Activated naive CD8-positive, alpha-beta T cell treated with anti-CD3 and anti-CD28 coated beads, Interleukin-2, amount 10 ng/mL, durations not matched to agents 7 days and 5 days (primary cell): ENCODE results near the gene AGBL4. TPM values are rescaled to one million over a fixed set of nuclear protein-coding genes. Genes with fewer than 3 reads are reported as not detected.
"Not testable (repeated sequence)": the region's sequence is repeated elsewhere in the genome, so short reads cannot be mapped to it uniquely, and the experiment has no call there.

Source experiments
- ATAC-seq: fragments of 150-1000 bp; cut with Tn5 transposase; one replicate; pipeline ENCODE4 v1.10.0; 2021; ENCODE audit warnings: low read depth, moderate library complexity
- POLR2A ChIA-PET: fragments of 350-600 bp; sonication (Branson Sonifier 250); formaldehyde crosslinking; loops from one replicate; lab custom pipeline; 2021; ENCODE audit warnings: antibody characterized with exemption; lab: Charles Lee
- DNase-seq: peaks from one replicate; pipeline ENCODE4 v3.0.0; 2021
- H3K27ac Mint-ChIP-seq: one replicate; pipeline ENCODE4 v1.8.0; 2022; ENCODE audit warnings: mild to moderate bottlenecking, mixed read lengths
- H3K27me3 Mint-ChIP-seq: one replicate; pipeline ENCODE4 v1.8.0; 2022; ENCODE audit warnings: mild to moderate bottlenecking, moderate library complexity, mixed read lengths
- H3K36me3 Mint-ChIP-seq: one replicate; pipeline ENCODE4 v1.8.0; 2021; ENCODE audit warnings: mild to moderate bottlenecking, mixed read lengths
- H3K4me1 Mint-ChIP-seq: one replicate; pipeline ENCODE4 v1.8.0; 2021; ENCODE audit warnings: mixed read lengths
- H3K4me3 Mint-ChIP-seq: one replicate; pipeline ENCODE4 v1.8.0; 2022; ENCODE audit warnings: mild to moderate bottlenecking, moderate library complexity, mixed read lengths
- H3K9me3 Mint-ChIP-seq: one replicate; pipeline ENCODE4 v1.8.0; 2021; ENCODE audit warnings: mixed read lengths
- total RNA-seq, 2 experiments: library from RNA; stranded (reverse); gene quantifications; one replicate each; pipeline ENCODE4 v1.2.3, GENCODE V29; 2021

Gene AGBL4
- total RNA-seq, 2 experiments from 2014 or later = not detected

DNA sequence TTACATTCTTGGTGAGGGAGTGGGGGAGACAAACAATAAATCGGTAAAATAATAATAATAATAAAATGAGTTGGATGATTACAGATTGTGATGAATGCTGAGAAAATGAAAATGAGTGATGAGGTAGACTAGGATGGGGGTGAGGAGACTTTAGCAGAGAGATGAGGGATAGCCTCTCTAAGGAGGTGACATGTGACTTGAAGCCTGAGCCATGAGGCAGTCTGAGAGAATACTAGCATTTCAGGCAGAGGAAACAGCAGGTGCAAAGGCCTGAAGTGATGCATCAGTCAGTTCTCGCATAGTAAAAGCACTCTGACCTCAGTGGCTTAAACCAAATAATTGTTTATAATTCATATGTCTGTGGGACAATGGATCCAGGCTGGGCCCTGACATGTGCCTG, 181.2 kb downstream of the AGBL4 start:
- no peak overlapping the region for H3K27ac Mint-ChIP-seq
- POLR2A ChIA-PET = no interaction called here
- no peaks in the 10 kb centered on the region for H3K27me3 Mint-ChIP-seq
- DNase-seq (no peak), ATAC-seq (no peak)
- H3K36me3 Mint-ChIP-seq = no peaks in the 10 kb centered on the region
- no peaks in the 10 kb centered on the region for H3K4me1 Mint-ChIP-seq
- H3K9me3 Mint-ChIP-seq = peaks cover 18% of the 10 kb centered on the region
- H3K4me3 Mint-ChIP-seq = no peak overlapping the region

DNA sequence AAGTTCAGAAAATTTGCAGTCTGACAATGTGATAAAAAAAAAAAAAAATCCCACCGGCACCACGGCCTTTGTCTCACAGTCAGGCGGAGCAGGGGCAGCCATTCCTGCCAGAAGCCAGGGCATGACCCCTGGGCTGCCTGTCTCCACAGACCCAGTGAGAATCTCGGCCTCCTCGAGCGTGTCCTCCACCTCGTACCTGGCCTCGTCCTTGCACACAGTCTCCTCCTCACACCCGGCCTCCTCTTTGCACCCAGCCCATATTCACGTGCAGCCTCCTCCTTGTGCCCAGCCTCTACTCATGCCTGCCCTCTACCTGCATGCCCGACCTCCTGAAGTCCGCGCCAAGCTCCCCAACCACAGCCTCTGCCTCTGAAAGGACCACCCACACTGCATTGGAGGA, 182.0 kb downstream of the AGBL4 start:
- no peak overlapping the region for H3K4me3 Mint-ChIP-seq
- peaks cover 18% of the 10 kb centered on the region for H3K9me3 Mint-ChIP-seq
- POLR2A ChIA-PET = no interaction called here
- no peaks in the 10 kb centered on the region for H3K27me3 Mint-ChIP-seq
- no peak overlapping the region for H3K27ac Mint-ChIP-seq
- ATAC-seq (no peak), DNase-seq (no peak)
- no peaks in the 10 kb centered on the region for H3K4me1 Mint-ChIP-seq
- H3K36me3 Mint-ChIP-seq = no peaks in the 10 kb centered on the region

DNA sequence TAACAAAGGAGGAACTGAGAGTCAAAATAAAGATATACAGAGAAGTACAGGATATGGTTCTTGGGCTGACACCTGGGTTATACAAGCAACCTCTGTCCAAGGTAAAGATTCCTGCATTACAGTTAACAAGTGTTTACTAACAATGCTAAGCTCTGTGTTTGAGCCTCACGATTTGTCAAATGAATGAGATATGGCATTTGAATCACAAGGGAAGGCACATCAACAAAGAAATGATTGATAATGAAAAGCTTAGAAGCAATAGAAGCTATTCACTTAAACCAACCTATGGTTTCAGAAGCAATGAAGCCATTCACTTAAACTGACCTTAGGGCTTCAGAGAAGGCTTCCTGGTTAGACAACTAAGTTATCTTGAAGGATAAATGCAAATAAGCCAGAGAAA, 199.5 kb downstream of the AGBL4 start:
- ATAC-seq (no peak), DNase-seq (no peak)
- H3K4me1 Mint-ChIP-seq = no peaks in the 10 kb centered on the region
- H3K27ac Mint-ChIP-seq = no peak overlapping the region
- no peaks in the 10 kb centered on the region for H3K9me3 Mint-ChIP-seq
- POLR2A ChIA-PET = no interaction called here
- H3K27me3 Mint-ChIP-seq = no peaks in the 10 kb centered on the region
- no peak overlapping the region for H3K4me3 Mint-ChIP-seq
- H3K36me3 Mint-ChIP-seq = no peaks in the 10 kb centered on the region

DNA sequence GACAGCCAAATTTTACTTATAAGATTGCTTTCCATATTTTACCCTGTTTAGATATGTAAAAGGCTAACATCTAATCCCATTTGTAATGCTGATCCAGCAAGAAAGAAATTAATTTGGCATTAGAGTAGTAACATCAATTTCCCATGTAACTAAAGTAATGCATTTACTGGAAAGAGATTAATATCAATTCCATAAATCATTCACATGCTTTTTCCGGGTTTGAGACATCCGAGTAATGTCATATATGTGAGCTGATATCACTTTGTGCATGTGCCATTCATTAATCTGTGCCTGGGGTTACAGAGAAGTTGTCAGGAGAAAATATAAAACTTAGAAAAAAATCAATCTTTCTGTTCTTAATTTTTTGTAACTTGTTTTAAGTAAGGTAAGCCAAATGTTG, 206.1 kb downstream of the AGBL4 start:
- Mint-ChIP-seq H3K27me3 (no peaks in the 10 kb centered on the region), H3K4me3 (no peak overlapping the region), H3K9me3 (no peaks in the 10 kb centered on the region), H3K27ac (no peak overlapping the region), H3K4me1 (no peaks in the 10 kb centered on the region), H3K36me3 (no peaks in the 10 kb centered on the region)
- DNase-seq (no peak), ATAC-seq (no peak)
- POLR2A ChIA-PET = no interaction called here

DNA sequence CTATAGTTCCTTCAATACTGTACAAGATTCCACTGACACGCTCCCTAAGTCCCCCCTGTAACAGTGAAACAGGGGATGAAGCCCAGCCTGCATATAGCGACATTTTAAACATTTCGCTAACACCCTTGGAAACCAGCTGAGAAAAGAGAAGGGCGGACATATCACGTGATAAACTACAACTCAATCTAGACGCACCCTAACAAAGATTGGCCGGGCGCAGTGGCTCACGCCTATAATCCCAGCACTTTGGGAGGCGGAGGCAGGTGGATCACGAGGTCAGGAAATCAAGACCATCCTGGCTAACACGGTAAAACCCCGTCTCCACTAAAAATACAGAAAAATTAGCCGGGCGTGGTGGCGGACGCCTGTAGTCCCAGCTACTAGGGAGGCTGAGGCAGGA, 236.7 kb downstream of the AGBL4 start:
- DNase-seq, H3K4me3 Mint-ChIP-seq, POLR2A ChIA-PET, ATAC-seq, H3K27ac Mint-ChIP-seq, H3K36me3 Mint-ChIP-seq, H3K9me3 Mint-ChIP-seq, H3K27me3 Mint-ChIP-seq, H3K4me1 Mint-ChIP-seq: not testable (repeated sequence)

GRCh38 chr1:49765034-49765433, 258.7 kb downstream of the AGBL4 start:
- no peak for DNase-seq
- no peak for ATAC-seq
- H3K4me1 Mint-ChIP-seq = no peaks in the 10 kb centered on the region
- no peaks in the 10 kb centered on the region for H3K36me3 Mint-ChIP-seq
- no peaks in the 10 kb centered on the region for H3K27me3 Mint-ChIP-seq
- H3K9me3 Mint-ChIP-seq = peaks cover 6% of the 10 kb centered on the region
- no peak overlapping the region for H3K4me3 Mint-ChIP-seq
- no peak overlapping the region for H3K27ac Mint-ChIP-seq
- POLR2A ChIA-PET = no interaction called here

DNA sequence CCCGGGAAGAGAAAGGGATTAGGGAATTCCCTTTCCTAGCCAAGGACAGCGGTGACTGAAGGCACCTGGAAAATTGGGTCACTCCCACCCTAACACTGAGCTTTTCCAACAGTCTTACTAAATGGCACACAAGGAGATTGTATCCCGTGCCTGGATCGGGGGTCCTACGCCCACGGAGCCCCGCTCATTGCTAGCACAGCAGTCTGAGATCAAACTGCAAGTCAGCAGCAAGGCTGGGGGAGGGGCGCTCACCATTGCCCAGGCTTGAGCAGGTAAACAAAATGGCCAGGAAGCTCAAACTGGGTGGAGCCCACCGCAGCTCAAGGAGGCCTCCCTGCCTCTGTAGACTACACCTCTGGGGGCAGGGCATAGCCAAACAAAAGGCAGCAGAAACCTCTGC, 285.6 kb downstream of the AGBL4 start:
- H3K4me3 Mint-ChIP-seq, H3K27ac Mint-ChIP-seq, H3K27me3 Mint-ChIP-seq, H3K4me1 Mint-ChIP-seq, ATAC-seq, DNase-seq, H3K9me3 Mint-ChIP-seq, POLR2A ChIA-PET, H3K36me3 Mint-ChIP-seq: not testable (repeated sequence)

DNA sequence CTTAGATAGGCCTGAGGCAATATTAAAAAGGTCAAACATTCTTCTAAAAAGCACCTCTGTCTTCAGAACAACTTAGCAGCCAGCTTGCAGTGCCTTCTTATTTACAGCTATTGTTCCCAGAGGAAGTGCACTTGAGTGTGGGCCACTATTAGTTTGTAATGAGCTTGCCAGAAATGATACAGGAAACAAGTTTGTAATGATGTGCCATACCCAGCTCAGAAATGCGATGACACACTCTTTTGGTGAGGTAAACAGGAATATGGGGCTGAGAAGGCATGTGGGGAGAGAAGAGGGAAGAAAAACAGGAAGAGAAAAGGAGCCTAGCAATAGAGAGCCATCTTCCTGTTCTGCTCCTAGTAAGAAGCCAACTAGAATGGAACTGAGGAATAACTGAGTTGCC, 295.4 kb downstream of the AGBL4 start:
- no peak overlapping the region for H3K27ac Mint-ChIP-seq
- no peak for ATAC-seq
- no peaks in the 10 kb centered on the region for H3K36me3 Mint-ChIP-seq
- H3K4me3 Mint-ChIP-seq = no peak overlapping the region
- DNase-seq = no peak
- POLR2A ChIA-PET = no interaction called here
- peaks cover 6% of the 10 kb centered on the region for H3K9me3 Mint-ChIP-seq
- H3K27me3 Mint-ChIP-seq = no peaks in the 10 kb centered on the region
- no peaks in the 10 kb centered on the region for H3K4me1 Mint-ChIP-seq

DNA sequence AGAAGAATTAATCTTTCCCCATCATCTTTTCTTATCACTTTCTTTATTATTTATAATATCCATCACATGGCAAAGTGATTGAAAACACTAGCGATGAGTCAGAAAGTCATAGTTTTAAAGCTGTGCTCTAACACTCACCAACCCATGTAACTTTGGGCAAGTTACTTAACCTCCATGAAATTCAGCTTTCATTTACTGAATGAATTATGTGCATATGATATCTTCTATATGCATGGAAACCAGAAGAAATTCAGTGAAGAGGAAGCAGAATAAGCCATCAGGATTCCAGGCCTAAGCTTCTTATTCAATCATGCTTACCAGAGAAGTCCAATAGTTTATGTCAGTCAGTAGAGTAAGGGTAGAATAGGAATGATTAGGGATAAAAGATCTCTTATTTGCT, 300.1 kb downstream of the AGBL4 start:
- H3K27me3 Mint-ChIP-seq = no peaks in the 10 kb centered on the region
- POLR2A ChIA-PET = no interaction called here
- no peaks in the 10 kb centered on the region for H3K36me3 Mint-ChIP-seq
- no peak overlapping the region for H3K27ac Mint-ChIP-seq
- no peak overlapping the region for H3K4me3 Mint-ChIP-seq
- H3K4me1 Mint-ChIP-seq = no peaks in the 10 kb centered on the region
- ATAC-seq (no peak), DNase-seq (no peak)
- H3K9me3 Mint-ChIP-seq = peaks cover 3% of the 10 kb centered on the region

- H3K36me3 Mint-ChIP-seq = no peaks in the 10 kb centered on the region
- H3K27me3 Mint-ChIP-seq = no peaks in the 10 kb centered on the region
- no peaks in the 10 kb centered on the region for H3K4me1 Mint-ChIP-seq
- DNase-seq = no peak
- POLR2A ChIA-PET = no interaction called here
- no peak overlapping the region for H3K4me3 Mint-ChIP-seq
- ATAC-seq = no peak
- H3K9me3 Mint-ChIP-seq = peaks cover 5% of the 10 kb centered on the region
- no peak overlapping the region for H3K27ac Mint-ChIP-seq
These were observed 329.4 kb downstream of the AGBL4 start for GRCh38 chr1:49694251-49694827.

- H3K4me1 Mint-ChIP-seq = no peaks in the 10 kb centered on the region
- POLR2A ChIA-PET = no interaction called here
- DNase-seq = no peak
- H3K27ac Mint-ChIP-seq = no peak overlapping the region
- H3K9me3 Mint-ChIP-seq = peaks cover 9% of the 10 kb centered on the region
- H3K4me3 Mint-ChIP-seq = no peak overlapping the region
- no peaks in the 10 kb centered on the region for H3K27me3 Mint-ChIP-seq
- ATAC-seq = no peak
- H3K36me3 Mint-ChIP-seq = no peaks in the 10 kb centered on the region
These were observed 337.6 kb downstream of the AGBL4 start for GRCh38 chr1:49686107-49686506.

DNA sequence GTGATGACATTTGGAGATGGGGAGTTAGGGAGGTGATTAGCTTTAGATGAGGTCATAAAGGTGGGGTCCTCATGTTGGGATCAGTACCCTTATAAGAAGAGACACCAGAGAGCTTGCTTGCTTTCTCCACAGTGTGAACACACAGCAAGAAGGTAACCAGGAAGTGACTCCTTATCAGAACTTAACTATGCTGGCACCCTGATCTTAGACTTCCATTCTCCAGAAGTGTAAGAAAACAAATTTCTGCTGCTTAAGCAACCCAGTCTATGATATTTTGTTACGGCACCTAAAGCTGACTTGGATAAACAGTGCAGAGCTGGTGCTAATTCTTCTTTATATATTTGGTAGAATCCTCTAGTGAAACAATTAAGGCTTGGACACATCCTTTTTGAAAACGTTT, 346.0 kb downstream of the AGBL4 start:
- no peak overlapping the region for H3K4me3 Mint-ChIP-seq
- no peak for DNase-seq

GRCh38 chr1:49651136-49651535, 372.6 kb downstream of the AGBL4 start:
- ATAC-seq = no peak
- peaks cover 4% of the 10 kb centered on the region for H3K9me3 Mint-ChIP-seq
- H3K27me3 Mint-ChIP-seq = no peaks in the 10 kb centered on the region
- H3K4me3 Mint-ChIP-seq = no peak overlapping the region
- no peaks in the 10 kb centered on the region for H3K36me3 Mint-ChIP-seq
- H3K4me1 Mint-ChIP-seq = no peaks in the 10 kb centered on the region
- DNase-seq = no peak
- no peak overlapping the region for H3K27ac Mint-ChIP-seq
- POLR2A ChIA-PET = no interaction called here

More for the DNA sequence above, 346.0 kb downstream of the AGBL4 start:
- H3K4me1 Mint-ChIP-seq = no peaks in the 10 kb centered on the region
- H3K36me3 Mint-ChIP-seq = no peaks in the 10 kb centered on the region
- POLR2A ChIA-PET = no interaction called here
- H3K27me3 Mint-ChIP-seq = no peaks in the 10 kb centered on the region
- ATAC-seq = no peak
- no peak overlapping the region for H3K27ac Mint-ChIP-seq
- H3K9me3 Mint-ChIP-seq = no peaks in the 10 kb centered on the region

DNA sequence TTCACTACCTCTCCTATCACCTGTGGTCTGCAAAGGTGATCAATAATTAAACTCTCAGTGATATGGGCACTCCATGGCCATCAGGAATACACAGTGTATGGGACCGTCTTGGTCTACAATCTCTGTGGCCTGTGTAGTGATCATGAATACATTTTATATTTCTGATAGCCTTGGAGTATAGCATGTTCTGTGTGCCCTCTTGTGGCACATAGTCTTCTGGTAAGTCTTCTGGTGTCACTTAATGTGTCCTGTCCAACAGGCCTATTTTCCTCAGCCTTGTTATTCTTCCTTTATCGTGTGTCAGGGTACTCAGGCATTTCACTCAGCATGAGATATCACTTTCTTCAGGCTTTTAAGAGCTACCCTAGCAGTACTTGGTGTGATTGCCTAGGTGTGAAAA, 393.6 kb downstream of the AGBL4 start:
- DNase-seq = no peak
- POLR2A ChIA-PET = no interaction called here
- Mint-ChIP-seq H3K4me3 (no peak overlapping the region), H3K36me3 (no peaks in the 10 kb centered on the region), H3K27ac (no peak overlapping the region), H3K27me3 (no peaks in the 10 kb centered on the region), H3K4me1 (peaks cover 3% of the 10 kb centered on the region), H3K9me3 (peaks cover 2% of the 10 kb centered on the region)
- no peak for ATAC-seq

DNA sequence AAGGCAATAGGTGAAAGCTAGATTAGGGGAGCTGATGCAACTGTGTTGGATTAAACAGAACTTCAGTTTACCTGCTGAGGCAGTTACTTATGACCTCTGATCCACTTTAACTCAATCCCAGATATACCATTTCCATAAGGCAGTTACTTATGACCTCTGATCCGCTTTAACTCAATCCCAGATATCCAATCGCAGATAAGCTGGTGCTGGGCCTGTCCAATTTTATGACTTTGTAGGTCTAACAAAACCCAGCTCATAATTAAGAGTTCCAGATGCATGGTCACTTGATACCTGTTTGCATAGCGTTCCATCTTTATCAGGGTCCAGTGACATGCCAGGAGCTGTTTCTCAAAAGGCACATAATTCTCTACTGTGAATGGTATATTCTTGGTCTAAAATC, 396.0 kb downstream of the AGBL4 start:
- H3K4me3 Mint-ChIP-seq = no peak overlapping the region
- peaks cover 5% of the 10 kb centered on the region for H3K9me3 Mint-ChIP-seq
- no peak overlapping the region for H3K27ac Mint-ChIP-seq
- peaks cover 3% of the 10 kb centered on the region for H3K4me1 Mint-ChIP-seq
- ATAC-seq (no peak), DNase-seq (no peak)
- H3K36me3 Mint-ChIP-seq = no peaks in the 10 kb centered on the region
- H3K27me3 Mint-ChIP-seq = no peaks in the 10 kb centered on the region
- POLR2A ChIA-PET = no interaction called here
